ENCODE results near the gene RFESD.

- TF ChIP-seq POLR2A (IDR thresholded peaks at IDR 0.05) (no peak), EP300 (IDR thresholded peaks at IDR 0.05; ENCODE audit: low read depth) (no peak)
- TF ChIP-seq, protein P1, sequence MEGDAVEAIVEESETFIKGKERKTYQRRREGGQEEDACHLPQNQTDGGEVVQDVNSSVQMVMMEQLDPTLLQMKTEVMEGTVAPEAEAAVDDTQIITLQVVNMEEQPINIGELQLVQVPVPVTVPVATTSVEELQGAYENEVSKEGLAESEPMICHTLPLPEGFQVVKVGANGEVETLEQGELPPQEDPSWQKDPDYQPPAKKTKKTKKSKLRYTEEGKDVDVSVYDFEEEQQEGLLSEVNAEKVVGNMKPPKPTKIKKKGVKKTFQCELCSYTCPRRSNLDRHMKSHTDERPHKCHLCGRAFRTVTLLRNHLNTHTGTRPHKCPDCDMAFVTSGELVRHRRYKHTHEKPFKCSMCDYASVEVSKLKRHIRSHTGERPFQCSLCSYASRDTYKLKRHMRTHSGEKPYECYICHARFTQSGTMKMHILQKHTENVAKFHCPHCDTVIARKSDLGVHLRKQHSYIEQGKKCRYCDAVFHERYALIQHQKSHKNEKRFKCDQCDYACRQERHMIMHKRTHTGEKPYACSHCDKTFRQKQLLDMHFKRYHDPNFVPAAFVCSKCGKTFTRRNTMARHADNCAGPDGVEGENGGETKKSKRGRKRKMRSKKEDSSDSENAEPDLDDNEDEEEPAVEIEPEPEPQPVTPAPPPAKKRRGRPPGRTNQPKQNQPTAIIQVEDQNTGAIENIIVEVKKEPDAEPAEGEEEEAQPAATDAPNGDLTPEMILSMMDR (IDR thresholded peaks at IDR 0.05), result no peak
These were observed 9.0 kb downstream of the RFESD start for GRCh38 chr5:95655575-95655974.
